NCI-H1694 (cell line): ENCODE data around the gene RAB6B.

Experiments
- DNase-seq: peaks from one replicate; lab custom pipeline; 2025; lab: John Stamatoyannopoulos, UW

The RAB6B gene

GRCh38 chr3:133930341-133930933 is 34.8 kb upstream of the RAB6B start:
- peak; percentile 55 for DNase-seq

- DNase-seq = no peak
Observed at GRCh38 chr3:133928903-133929607, 33.4 kb upstream of the RAB6B start.

GRCh38 chr3:133928136-133928893 is 32.6 kb upstream of the RAB6B start:
- DNase-seq = no peak

- peak; percentile 12 for DNase-seq
Observed at GRCh38 chr3:133927540-133928066, 31.9 kb upstream of the RAB6B start.

GRCh38 chr3:133926736-133927539 is 31.3 kb upstream of the RAB6B start:
- no peak for DNase-seq

GRCh38 chr3:133925960-133926735 is 30.5 kb upstream of the RAB6B start:
- no peak for DNase-seq

- no peak for DNase-seq
Observed at GRCh38 chr3:133924041-133924440, 28.4 kb upstream of the RAB6B start.

GRCh38 chr3:133921592-133921991 is 25.9 kb upstream of the RAB6B start:
- DNase-seq = no peak

GRCh38 chr3:133917144-133917543 is 21.5 kb upstream of the RAB6B start:
- DNase-seq = no peak

- no peak for DNase-seq
Observed at GRCh38 chr3:133915685-133916658, 20.3 kb upstream of the RAB6B start.

GRCh38 chr3:133914839-133915600 is 19.3 kb upstream of the RAB6B start:
- no peak for DNase-seq

GRCh38 chr3:133910422-133910821 is 14.7 kb upstream of the RAB6B start:
- no peak for DNase-seq

GRCh38 chr3:133905376-133905775 is 9.7 kb upstream of the RAB6B start:
- no peak for DNase-seq

GRCh38 chr3:133901847-133902246 is 6.2 kb upstream of the RAB6B start:
- no peak for DNase-seq

GRCh38 chr3:133901083-133901482 is 5.4 kb upstream of the RAB6B start:
- DNase-seq = no peak

- no peak for DNase-seq
Observed at GRCh38 chr3:133899311-133899710, 3.6 kb upstream of the RAB6B start.

GRCh38 chr3:133897547-133897946 is 1.9 kb upstream of the RAB6B start:
- no peak for DNase-seq

GRCh38 chr3:133896002-133896761 is 500 bp upstream of the RAB6B start:
- peak; percentile 20 for DNase-seq
